WERI-Rb-1 (cell line): ENCODE measurements around the gene ZNF213.

Experiments
- DNase-seq: peaks from one replicate; pipeline ENCODE4 v3.0.0-alpha.2; 2020
- H3K27ac ChIP-seq: fragments of 250-450 bp; sonication (Bioruptor Pico); 2 replicates; pipeline ENCODE4 v1.5.1; 2020; ENCODE audit warnings: mild to moderate bottlenecking, moderate library complexity
- H3K27me3 ChIP-seq: fragments of 250-450 bp; sonication (Bioruptor Pico); 2 replicates; pipeline ENCODE4 v1.5.1; 2021; ENCODE audit warnings: mild to moderate bottlenecking, low read depth, moderate library complexity; ENCODE audit not compliant: insufficient read depth, severe bottlenecking
- H3K36me3 ChIP-seq: fragments of 250-450 bp; sonication (Bioruptor Pico); 2 replicates; pipeline ENCODE4 v1.5.1; 2020; ENCODE audit warnings: mild to moderate bottlenecking, moderate library complexity
- H3K4me3 ChIP-seq: 2 replicates; pipeline ENCODE4 v1.5.1; 2011; ENCODE audit warnings: low read depth, mild to moderate bottlenecking, control low read depth, low read length
- H3K9me3 ChIP-seq: fragments of 250-450 bp; sonication (Bioruptor Pico); 2 replicates; pipeline ENCODE4 v1.5.1; 2021; ENCODE audit warnings: mild to moderate bottlenecking, moderate library complexity; ENCODE audit not compliant: severe bottlenecking
- TF ChIP-seq, protein P1 (sequence below): IDR thresholded peaks from 2 replicates; pipeline ENCODE4 v1.5.1; 2011; ENCODE audit warnings: low read depth, mild to moderate bottlenecking, control low read depth, inconsistent platforms, low read length

ZNF213 gene

DNA sequence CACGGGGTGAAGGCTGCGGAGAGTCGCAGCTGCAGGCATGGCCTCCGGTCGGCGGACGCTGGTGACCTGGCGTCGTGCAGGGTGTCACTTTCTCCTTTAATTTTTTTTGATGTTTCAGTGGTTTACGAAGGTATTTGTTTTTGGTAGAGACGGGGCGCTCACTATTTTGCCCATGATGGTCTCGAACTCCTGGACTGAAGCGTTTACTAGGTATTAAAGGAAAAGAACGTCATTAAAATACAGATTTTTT, 17.1 kb downstream of the ZNF213 start:
- TF ChIP-seq, protein P1, sequence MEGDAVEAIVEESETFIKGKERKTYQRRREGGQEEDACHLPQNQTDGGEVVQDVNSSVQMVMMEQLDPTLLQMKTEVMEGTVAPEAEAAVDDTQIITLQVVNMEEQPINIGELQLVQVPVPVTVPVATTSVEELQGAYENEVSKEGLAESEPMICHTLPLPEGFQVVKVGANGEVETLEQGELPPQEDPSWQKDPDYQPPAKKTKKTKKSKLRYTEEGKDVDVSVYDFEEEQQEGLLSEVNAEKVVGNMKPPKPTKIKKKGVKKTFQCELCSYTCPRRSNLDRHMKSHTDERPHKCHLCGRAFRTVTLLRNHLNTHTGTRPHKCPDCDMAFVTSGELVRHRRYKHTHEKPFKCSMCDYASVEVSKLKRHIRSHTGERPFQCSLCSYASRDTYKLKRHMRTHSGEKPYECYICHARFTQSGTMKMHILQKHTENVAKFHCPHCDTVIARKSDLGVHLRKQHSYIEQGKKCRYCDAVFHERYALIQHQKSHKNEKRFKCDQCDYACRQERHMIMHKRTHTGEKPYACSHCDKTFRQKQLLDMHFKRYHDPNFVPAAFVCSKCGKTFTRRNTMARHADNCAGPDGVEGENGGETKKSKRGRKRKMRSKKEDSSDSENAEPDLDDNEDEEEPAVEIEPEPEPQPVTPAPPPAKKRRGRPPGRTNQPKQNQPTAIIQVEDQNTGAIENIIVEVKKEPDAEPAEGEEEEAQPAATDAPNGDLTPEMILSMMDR, result no peak
- Histone ChIP-seq H3K36me3 (no peaks in the 10 kb centered on the region), H3K4me3 (peak overlapping the region; percentile 85), H3K9me3 (no peaks in the 10 kb centered on the region), H3K27me3 (peaks cover 7% of the 10 kb centered on the region), H3K27ac (no peak overlapping the region)
- DNase-seq, result no peak

DNA sequence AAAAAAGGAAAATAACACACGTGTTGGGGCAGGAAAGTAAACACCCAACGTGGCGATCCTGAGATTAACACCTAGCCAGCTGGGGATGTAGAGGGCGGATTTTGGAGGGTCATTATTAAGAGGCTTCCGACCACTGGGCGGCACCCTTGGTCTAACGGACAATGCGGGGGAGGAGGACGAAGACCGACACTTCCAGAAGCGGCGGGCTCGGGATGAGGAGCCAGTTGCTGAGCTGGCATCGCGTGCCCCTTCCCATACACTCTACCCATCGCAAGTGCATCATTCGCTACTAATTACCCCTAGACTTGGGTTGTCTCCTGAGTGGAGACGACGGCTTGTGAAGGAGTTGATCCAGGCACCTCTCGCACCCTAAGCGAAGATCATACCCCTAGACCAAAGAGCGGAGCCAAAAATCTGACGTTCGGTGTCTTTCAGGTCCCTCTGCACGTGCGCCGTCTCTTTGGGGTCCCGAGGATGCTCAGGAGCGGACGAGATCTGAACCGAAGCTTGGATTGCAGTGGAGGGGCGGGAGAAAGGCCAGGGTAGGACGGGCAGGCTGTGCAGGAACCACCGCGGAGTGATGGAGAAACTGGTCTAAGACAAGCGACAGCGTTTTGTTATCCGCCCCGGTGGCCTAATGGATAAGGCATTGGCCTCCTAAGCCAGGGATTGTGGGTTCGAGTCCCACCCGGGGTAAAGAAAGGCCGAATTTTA, 17.6 kb downstream of the ZNF213 start:
- Histone ChIP-seq H3K4me3 (peak overlapping the region; percentile 85), H3K9me3 (no peaks in the 10 kb centered on the region), H3K36me3 (no peaks in the 10 kb centered on the region), H3K27ac (no peak overlapping the region), H3K27me3 (peaks cover 9% of the 10 kb centered on the region)
- DNase-seq, result peak; percentile 90
- TF ChIP-seq, protein P1, result peak; percentile 61; the same call in 1 of the 2 replicates

DNA sequence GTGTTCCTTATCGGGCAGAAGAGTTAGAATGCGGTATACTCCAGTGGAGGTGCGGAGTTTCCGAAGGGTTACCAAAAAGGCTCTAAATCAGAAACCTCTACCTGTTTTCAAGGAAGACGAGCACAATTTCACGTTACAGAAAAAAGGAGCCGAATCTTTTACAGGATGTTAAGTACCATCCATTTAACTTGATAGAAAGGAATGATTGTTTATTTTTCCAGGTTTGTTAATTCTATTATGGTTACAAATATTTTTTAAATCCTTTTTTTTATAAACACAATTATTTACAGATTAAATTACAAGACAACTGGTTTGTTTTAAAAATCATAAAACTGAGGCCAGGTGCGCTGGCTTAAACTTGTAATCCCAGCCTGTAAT, 18.2 kb downstream of the ZNF213 start:
- no peaks in the 10 kb centered on the region for H3K36me3 ChIP-seq
- peaks cover 9% of the 10 kb centered on the region for H3K27me3 ChIP-seq
- H3K27ac ChIP-seq, result no peak overlapping the region
- H3K9me3 ChIP-seq, result no peaks in the 10 kb centered on the region
- H3K4me3 ChIP-seq, result peak overlapping the region; percentile 85
- TF ChIP-seq, protein P1, result no peak
- DNase-seq, result no peak

DNA sequence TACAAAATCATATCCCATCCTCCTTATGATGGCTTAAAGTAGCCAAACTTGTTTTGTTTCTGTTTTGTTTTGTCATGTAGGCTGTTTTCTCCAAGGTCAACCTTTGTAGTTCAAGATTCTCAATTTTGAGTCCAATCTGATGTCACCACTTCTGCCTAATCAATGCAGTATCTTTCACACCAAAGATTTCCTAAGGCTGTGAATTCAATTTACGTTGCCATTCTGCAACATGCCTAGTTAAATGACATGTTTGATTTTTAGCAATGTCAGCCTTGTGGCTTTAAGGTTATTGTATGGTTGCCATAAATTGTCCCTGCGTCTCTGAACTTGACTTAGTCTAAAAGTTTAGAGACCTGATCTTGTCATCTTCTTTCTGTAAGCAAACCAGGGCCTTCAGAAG, 20.4 kb downstream of the ZNF213 start:
- Histone ChIP-seq H3K27me3 (peaks cover 2% of the 10 kb centered on the region), H3K36me3 (no peaks in the 10 kb centered on the region), H3K4me3 (no peak overlapping the region), H3K27ac (no peak overlapping the region), H3K9me3 (no peaks in the 10 kb centered on the region)
- no peak for DNase-seq
- TF ChIP-seq, protein P1, result no peak

DNA sequence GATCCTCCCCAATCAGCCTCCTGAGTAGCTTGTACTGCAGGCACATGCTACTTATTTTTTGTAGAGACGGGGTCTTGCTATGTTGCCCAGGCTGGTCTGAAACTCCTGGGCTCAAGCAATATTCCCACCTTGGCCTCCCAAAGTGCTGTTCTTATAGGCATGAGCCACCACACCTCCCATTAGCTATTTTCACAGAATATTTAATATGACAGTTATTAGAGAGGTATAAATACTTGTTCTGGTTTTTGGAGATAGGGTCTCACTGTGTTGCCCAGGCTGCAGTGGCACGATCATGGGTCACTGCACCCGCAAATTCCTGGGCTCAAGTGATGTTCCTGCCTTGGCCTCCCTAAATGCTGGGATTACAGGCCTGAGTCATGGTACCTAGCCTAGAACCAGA, 21.1 kb downstream of the ZNF213 start:
- no peak for DNase-seq
- Histone ChIP-seq H3K36me3 (no peaks in the 10 kb centered on the region), H3K27me3 (peaks cover 2% of the 10 kb centered on the region), H3K9me3 (no peaks in the 10 kb centered on the region), H3K4me3 (no peak overlapping the region), H3K27ac (no peak overlapping the region)
- TF ChIP-seq, protein P1, result no peak

DNA sequence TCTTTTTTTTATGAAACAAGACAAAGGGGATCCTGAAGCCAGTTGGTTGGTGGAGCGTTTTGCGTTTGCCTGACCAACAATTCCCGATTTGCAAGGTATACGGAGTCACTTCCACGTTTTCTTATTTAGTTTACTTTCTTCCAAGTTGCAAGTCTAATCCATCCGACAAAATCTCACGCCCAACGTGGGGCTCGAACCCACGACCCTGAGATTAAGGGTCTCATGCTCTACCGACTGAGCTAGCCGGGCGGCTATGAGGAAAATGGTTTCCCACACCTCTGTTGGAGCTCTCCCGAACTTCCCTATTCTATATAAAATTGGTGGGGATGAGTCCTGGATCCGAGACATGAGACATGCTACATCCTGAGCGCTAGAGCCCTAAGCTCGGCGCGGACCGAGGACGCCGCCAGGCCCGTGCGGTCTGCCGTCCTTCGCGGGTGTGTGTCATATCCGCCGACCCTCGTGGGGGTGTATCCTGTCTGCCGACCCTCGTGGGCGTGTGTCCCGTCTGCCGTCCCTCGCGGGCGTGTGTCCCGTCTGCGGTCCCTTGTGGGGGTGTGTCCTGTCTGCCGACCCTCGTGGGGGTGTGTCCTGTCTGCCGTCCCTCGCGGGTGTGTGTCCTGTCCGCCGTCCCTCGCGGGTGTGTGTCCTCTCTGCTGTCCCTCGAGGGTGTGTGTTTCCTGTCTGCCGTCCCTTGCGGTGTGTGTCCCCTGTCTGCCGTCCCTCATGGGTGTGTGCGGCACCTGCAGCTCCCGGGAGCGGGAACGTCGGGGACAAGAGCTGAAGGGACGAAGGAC, 22.6 kb downstream of the ZNF213 start:
- H3K36me3 ChIP-seq, result no peaks in the 10 kb centered on the region
- no peaks in the 10 kb centered on the region for H3K9me3 ChIP-seq
- DNase-seq, result peak; percentile 75
- peak overlapping the region; percentile 62 for H3K4me3 ChIP-seq
- TF ChIP-seq, protein P1, result no peak
- H3K27me3 ChIP-seq, result peaks cover 2% of the 10 kb centered on the region
- H3K27ac ChIP-seq, result no peak overlapping the region
